ENCODE data around the gene COL9A3. TPM values are rescaled to one million over a fixed set of nuclear protein-coding genes. Genes with fewer than 3 reads are reported as not detected.

The COL9A3 gene
- polyA plus RNA-seq, 2 of the 4 experiments (the other 2 are of a cell fraction) = 0.41 to 0.49 TPM

GRCh38 chr20:62824476-62825332, 7.9 kb downstream of the COL9A3 start:
- CTCF ChIA-PET = interaction anchor here (0.5 to 1.0 kb wide), 3 partner anchors 17 to 435 kb away, joined by 3 to 4 read pairs (median 3); no protein-coding TSS in a partner anchor
- FAIRE-seq (no peak), DNase-seq (ENCODE audit: low read depth in 1 of 2, low spot score in 1 of 2) (no peak), ATAC-seq (peak; percentile 6 to 57; a peak in 3 of 6 replicates)
- no peak for TF ChIP-seq USF2 (IDR thresholded peaks at IDR 0.05)
- TF ChIP-seq HOXB13 (CRISPR knock-in tag; IDR thresholded peaks at IDR 0.05; ENCODE audit: low read depth) = no peak
- TF ChIP-seq KDM1A (IDR thresholded peaks at IDR 0.05; ENCODE audit: low read depth) = no peak
- TF ChIP-seq POLR2AphosphoS2 (conservative IDR thresholded peaks at IDR 0.05; ENCODE audit: low read length) = no peak
- TF ChIP-seq, protein P1, sequence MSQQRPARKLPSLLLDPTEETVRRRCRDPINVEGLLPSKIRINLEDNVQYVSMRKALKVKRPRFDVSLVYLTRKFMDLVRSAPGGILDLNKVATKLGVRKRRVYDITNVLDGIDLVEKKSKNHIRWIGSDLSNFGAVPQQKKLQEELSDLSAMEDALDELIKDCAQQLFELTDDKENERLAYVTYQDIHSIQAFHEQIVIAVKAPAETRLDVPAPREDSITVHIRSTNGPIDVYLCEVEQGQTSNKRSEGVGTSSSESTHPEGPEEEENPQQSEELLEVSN (IDR thresholded peaks at IDR 0.05; ENCODE audit: borderline replicate concordance, low read depth) = no peak
- TF ChIP-seq RARB (CRISPR knock-in tag; IDR thresholded peaks at IDR 0.05) = no peak
- TF ChIP-seq ZSCAN20 (CRISPR knock-in tag; IDR thresholded peaks at IDR 0.05) = no peak
- no peak for TF ChIP-seq NR3C1 (IDR thresholded peaks at IDR 0.05)
- no peak for TF ChIP-seq FOXS1 (CRISPR knock-in tag; IDR thresholded peaks at IDR 0.05)
- TF ChIP-seq, protein P2, sequence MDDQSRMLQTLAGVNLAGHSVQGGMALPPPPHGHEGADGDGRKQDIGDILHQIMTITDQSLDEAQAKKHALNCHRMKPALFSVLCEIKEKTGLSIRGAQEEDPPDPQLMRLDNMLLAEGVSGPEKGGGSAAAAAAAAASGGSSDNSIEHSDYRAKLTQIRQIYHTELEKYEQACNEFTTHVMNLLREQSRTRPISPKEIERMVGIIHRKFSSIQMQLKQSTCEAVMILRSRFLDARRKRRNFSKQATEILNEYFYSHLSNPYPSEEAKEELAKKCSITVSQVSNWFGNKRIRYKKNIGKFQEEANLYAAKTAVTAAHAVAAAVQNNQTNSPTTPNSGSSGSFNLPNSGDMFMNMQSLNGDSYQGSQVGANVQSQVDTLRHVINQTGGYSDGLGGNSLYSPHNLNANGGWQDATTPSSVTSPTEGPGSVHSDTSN (IDR thresholded peaks at IDR 0.05) = no peak
- TF ChIP-seq ESRRA (IDR thresholded peaks at IDR 0.05; ENCODE audit: borderline replicate concordance, low read length) = no peak
- no peak for TF ChIP-seq JUN (IDR thresholded peaks at IDR 0.05)
- TF ChIP-seq ZFP36 (IDR thresholded peaks at IDR 0.05; ENCODE audit: borderline replicate concordance, partially characterized antibody) = no peak
- TF ChIP-seq, protein P3, sequence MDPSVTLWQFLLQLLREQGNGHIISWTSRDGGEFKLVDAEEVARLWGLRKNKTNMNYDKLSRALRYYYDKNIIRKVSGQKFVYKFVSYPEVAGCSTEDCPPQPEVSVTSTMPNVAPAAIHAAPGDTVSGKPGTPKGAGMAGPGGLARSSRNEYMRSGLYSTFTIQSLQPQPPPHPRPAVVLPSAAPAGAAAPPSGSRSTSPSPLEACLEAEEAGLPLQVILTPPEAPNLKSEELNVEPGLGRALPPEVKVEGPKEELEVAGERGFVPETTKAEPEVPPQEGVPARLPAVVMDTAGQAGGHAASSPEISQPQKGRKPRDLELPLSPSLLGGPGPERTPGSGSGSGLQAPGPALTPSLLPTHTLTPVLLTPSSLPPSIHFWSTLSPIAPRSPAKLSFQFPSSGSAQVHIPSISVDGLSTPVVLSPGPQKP (IDR thresholded peaks at IDR 0.05; ENCODE audit: low read depth, low read length) = no peak
- Histone ChIP-seq H3K9me3 (no peaks in the 10 kb centered on the region), H3K27ac (peak overlapping the region; percentile 44 to 80), H3K4me1 (peaks cover 31% of the 10 kb centered on the region), H3K4me3 (peak overlapping the region; percentile 28; the same call in 2 of the 3 replicates), H3K4me2 (peak overlapping the region; percentile 88)
- POLR2A ChIA-PET = no interaction called here
- 65% methylated on average over 6 of the region's 36 CpGs for WGBS (ENCODE audit: missing lambda C conversion rate)

DNA sequence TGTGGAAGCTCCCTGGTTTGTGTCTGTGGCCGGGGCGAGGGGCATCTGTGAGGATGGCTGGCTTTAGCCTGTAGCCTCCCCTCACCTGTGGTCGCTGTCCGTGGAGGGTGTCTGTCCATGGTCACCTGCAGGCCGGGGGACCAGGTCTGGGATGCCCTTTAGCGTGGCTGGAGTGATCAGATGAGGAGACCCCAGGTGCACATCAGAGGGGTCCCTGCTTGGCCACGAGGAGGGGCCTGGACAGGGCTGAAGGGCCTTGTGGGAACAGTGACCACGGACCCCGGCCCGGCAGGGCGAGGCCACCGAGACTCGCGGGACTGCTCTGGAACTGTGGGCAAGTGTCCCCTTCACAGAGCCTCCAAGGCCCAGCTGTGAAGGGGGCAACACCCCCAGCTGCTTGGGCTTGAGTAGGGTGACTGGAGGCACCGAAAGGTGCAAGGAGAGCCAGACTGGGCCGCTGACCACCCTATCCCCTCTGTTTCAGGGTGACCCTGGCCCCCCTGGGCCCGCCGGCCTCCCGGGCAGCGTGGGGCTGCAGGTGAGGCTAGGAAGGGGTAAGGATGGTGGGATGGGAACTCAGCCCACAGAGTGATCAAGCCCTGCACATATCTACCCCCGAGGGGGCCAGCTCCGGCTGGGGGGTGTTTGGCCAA, 8.6 kb downstream of the COL9A3 start:
- DNase-seq (ENCODE audit: low read depth in 1 of 2, low spot score in 1 of 2) = no peak
- ChIA-PET POLR2A (no interaction called here), CTCF (interaction anchor here (0.5 to 1.0 kb wide), 3 partner anchors 18 to 435 kb away, joined by 3 to 4 read pairs (median 3); no protein-coding TSS in a partner anchor)
- H3K4me3 ChIP-seq = no peak overlapping the region; the same call in 2 of the 3 replicates
- ATAC-seq = no peak
- peak overlapping the region in 1 of 2 experiments; percentile 80; a peak in 3 of 6 replicates for H3K27ac ChIP-seq
- TF ChIP-seq, protein P4, sequence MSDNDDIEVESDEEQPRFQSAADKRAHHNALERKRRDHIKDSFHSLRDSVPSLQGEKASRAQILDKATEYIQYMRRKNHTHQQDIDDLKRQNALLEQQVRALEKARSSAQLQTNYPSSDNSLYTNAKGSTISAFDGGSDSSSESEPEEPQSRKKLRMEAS (IDR thresholded peaks at IDR 0.05) = no peak
- no peak for TF ChIP-seq HOXA7 (CRISPR knock-in tag; IDR thresholded peaks at IDR 0.05)
- no peak for TF ChIP-seq POLR2AphosphoS2 (conservative IDR thresholded peaks at IDR 0.05; ENCODE audit: low read length)
- TF ChIP-seq KDM5A (IDR thresholded peaks at IDR 0.05) = no peak
- no peak for TF ChIP-seq CBX8 (IDR thresholded peaks at IDR 0.05)
- no peak for TF ChIP-seq KDM1A (IDR thresholded peaks at IDR 0.05; ENCODE audit: low read depth)
- TF ChIP-seq, protein P2 (IDR thresholded peaks at IDR 0.05) = no peak
- no peak for TF ChIP-seq SREBF2 (IDR thresholded peaks at IDR 0.05)
- TF ChIP-seq BHLHE40 (IDR thresholded peaks at IDR 0.05; ENCODE audit: low read depth, low read length) = no peak
- no peak for TF ChIP-seq FOXS1 (CRISPR knock-in tag; IDR thresholded peaks at IDR 0.05)
- TF ChIP-seq MAFK (IDR thresholded peaks at IDR 0.05; ENCODE audit: partially characterized antibody) = no peak
- WGBS (ENCODE audit: missing lambda C conversion rate) = 99% methylated on average over 13 of the region's 22 CpGs
- no peaks in the 10 kb centered on the region for H3K9me3 ChIP-seq
- H3K4me2 ChIP-seq = peak overlapping the region; percentile 88
- peaks cover 24% of the 10 kb centered on the region for H3K4me1 ChIP-seq
- no peak for FAIRE-seq

Data from A549 (cell line).